Stimulated activated CD8-positive, alpha-beta memory T cell treated with anti-CD3 and anti-CD28 coated beads, Interleukin-4, amount 100 ng/mL, for 48 hours (primary cell): ENCODE results near the gene SLC39A11.
"Not testable (repeated sequence)": the region's sequence is repeated elsewhere in the genome, so short reads cannot be mapped to it uniquely, and the experiment has no call there.

ENCODE experiments used
- DNase-seq: peaks from one replicate; pipeline ENCODE4 v3.0.0-alpha.2; 2020

SLC39A11 gene

GRCh38 chr17:72940496-72940895, 152.0 kb downstream of the SLC39A11 start:
- DNase-seq = no peak

- no peak for DNase-seq
These were observed 154.0 kb downstream of the SLC39A11 start for GRCh38 chr17:72938482-72938881.

- no peak for DNase-seq
These were observed 154.8 kb downstream of the SLC39A11 start for GRCh38 chr17:72937707-72938106.

GRCh38 chr17:72937254-72937653, 155.2 kb downstream of the SLC39A11 start:
- DNase-seq = not testable (repeated sequence)

- DNase-seq = no peak
These were observed 156.5 kb downstream of the SLC39A11 start for GRCh38 chr17:72935984-72936383.

GRCh38 chr17:72934927-72935326, 157.6 kb downstream of the SLC39A11 start:
- no peak for DNase-seq

GRCh38 chr17:72931635-72932034, 160.9 kb downstream of the SLC39A11 start:
- no peak for DNase-seq

- DNase-seq = no peak
These were observed 161.3 kb downstream of the SLC39A11 start for GRCh38 chr17:72931163-72931562.

GRCh38 chr17:72930031-72930430, 162.5 kb downstream of the SLC39A11 start:
- no peak for DNase-seq

GRCh38 chr17:72928454-72929136, 163.9 kb downstream of the SLC39A11 start:
- DNase-seq = no peak

- no peak for DNase-seq
These were observed 164.7 kb downstream of the SLC39A11 start for GRCh38 chr17:72927760-72928159.

- DNase-seq = no peak
These were observed 165.3 kb downstream of the SLC39A11 start for GRCh38 chr17:72927146-72927545.

- DNase-seq = no peak
These were observed 166.3 kb downstream of the SLC39A11 start for GRCh38 chr17:72926171-72926570.

GRCh38 chr17:72924196-72924595, 168.3 kb downstream of the SLC39A11 start:
- no peak for DNase-seq

- DNase-seq = no peak
These were observed 170.3 kb downstream of the SLC39A11 start for GRCh38 chr17:72922219-72922618.

- no peak for DNase-seq
These were observed 171.0 kb downstream of the SLC39A11 start for GRCh38 chr17:72921347-72922054.

GRCh38 chr17:72920513-72920912, 172.0 kb downstream of the SLC39A11 start:
- DNase-seq = no peak

GRCh38 chr17:72916991-72917390, 175.5 kb downstream of the SLC39A11 start:
- DNase-seq = no peak

GRCh38 chr17:72915625-72916081, 176.8 kb downstream of the SLC39A11 start:
- no peak for DNase-seq

GRCh38 chr17:72913142-72913682, 179.3 kb downstream of the SLC39A11 start:
- no peak for DNase-seq

GRCh38 chr17:72906306-72906705, 186.2 kb downstream of the SLC39A11 start:
- DNase-seq = no peak

GRCh38 chr17:72903522-72903921, 189.0 kb downstream of the SLC39A11 start:
- no peak for DNase-seq

GRCh38 chr17:72901657-72902056, 190.8 kb downstream of the SLC39A11 start:
- no peak for DNase-seq

- DNase-seq = no peak
These were observed 191.4 kb downstream of the SLC39A11 start for GRCh38 chr17:72901083-72901482.
